ENCODE data around the gene ZFHX2. TPM values are rescaled to one million over a fixed set of nuclear protein-coding genes. Genes with fewer than 3 reads are reported as not detected.

The ZFHX2 gene
- polyA plus RNA-seq, 1 of the 3 experiments (the other 2 are of a cell fraction): 0.77 TPM

DNA sequence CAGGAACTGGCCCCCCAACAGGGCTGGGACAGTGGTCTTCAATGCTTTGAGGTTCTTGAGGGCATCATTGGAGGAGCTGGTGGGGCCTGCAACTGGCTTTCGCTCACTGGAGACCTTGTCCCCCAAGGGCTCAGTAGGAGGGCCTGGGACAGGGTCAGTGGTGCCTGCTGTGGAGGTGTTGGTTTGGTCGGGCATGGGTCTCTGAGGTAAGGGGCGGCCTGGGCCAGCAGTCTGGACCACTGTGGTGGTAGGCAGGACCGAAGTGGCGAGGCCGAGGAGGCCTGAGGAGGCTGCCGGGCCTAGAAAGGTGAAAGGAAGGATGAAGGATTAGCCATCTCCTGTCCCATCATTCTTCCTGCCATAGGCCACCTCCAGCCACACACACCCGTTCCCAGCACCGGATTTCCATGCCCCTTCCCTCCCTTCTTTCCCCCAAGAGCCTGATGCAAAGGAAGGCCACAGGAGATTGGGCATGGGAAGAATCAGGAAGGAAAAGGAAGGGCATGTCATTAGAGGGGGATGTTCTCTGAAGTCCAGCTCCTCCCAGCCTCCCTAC, 28.8 kb downstream of the ZFHX2 start:
- CTCF ChIA-PET: interaction anchor here (1.1 to 2.9 kb wide), 5 partner anchors 8 to 45 kb away, joined by 3 to 11 read pairs (median 7); no protein-coding TSS in a partner anchor

GRCh38 chr14:23521785-23522640, 29.6 kb downstream of the ZFHX2 start:
- Histone ChIP-seq H3K9me3 (no peaks in the 10 kb centered on the region), H3K9ac (no peak overlapping the region), H3K36me3 (replicated peaks in 1 of 2; ENCODE audit: control insufficient read depth in 1 of 2, insufficient read depth in 2 of 2, low read length in 1 of 2) (peaks cover 0 to 6% of the 10 kb centered on the region in 2 experiments), H4K20me1 (ENCODE audit: insufficient read depth) (no peaks in the 10 kb centered on the region), H3K79me2 (ENCODE audit: insufficient read depth) (no peaks in the 10 kb centered on the region), H3K9me2 (no peaks in the 10 kb centered on the region), H3K4me3 (ENCODE audit: low read depth in 2 of 2, low read length in 1 of 2) (no peak overlapping the region), H3F3A (replicated peaks; ENCODE audit: insufficient read depth) (no peaks in the 10 kb centered on the region), H3K27me3 (ENCODE audit: insufficient read depth) (no peaks in the 10 kb centered on the region), H3K4me1 (ENCODE audit: control insufficient read depth in 1 of 2, insufficient read depth in 2 of 2, low read depth in 1 of 2, low read length in 1 of 2) (no peaks in the 10 kb centered on the region), H3K4me2 (no peak overlapping the region), H3K27ac (ENCODE audit: low read depth in 2 of 2, low read length in 1 of 2) (no peak overlapping the region), H2AFZ (ENCODE audit: low read depth) (no peak overlapping the region)
- CTCF ChIA-PET: interaction anchor here (1.1 to 2.9 kb wide), 4 partner anchors 11 to 44 kb away, joined by 3 to 11 read pairs (median 8); no protein-coding TSS in a partner anchor
- 85% methylated on average over 11 of the region's 20 CpGs for WGBS (ENCODE audit: low lambda C conversion rate)
- TF ChIP-seq MEF2A (IDR thresholded peaks at IDR 0.05; ENCODE audit: borderline replicate concordance, low read depth) (no peak), JUND (IDR thresholded peaks at IDR 0.05) (no peak), TCF12 (IDR thresholded peaks at IDR 0.05) (no peak), MAX (IDR thresholded peaks at IDR 0.05; ENCODE audit: low read depth) (no peak), EP300 (IDR thresholded peaks at IDR 0.05; ENCODE audit: borderline replicate concordance in 1 of 2, low read depth in 1 of 2, low read length in 1 of 2) (no peak), FOXM1 (IDR thresholded peaks at IDR 0.05; ENCODE audit: low read depth) (no peak), FOSL2 (IDR thresholded peaks at IDR 0.05; ENCODE audit: borderline replicate concordance, low read depth) (no peak)
- POLR2A ChIA-PET: interaction anchor here (1.2 kb wide), 1 partner anchor 9 kb away, joined by 4 read pairs; no protein-coding TSS in a partner anchor
- DNase-seq: no peak

More for the DNA sequence above, 28.8 kb downstream of the ZFHX2 start:
- POLR2A ChIA-PET: interaction anchor here (1.2 kb wide), 1 partner anchor 9 kb away, joined by 4 read pairs; no protein-coding TSS in a partner anchor
- Histone ChIP-seq H3K4me2 (no peak overlapping the region), H3K4me1 (ENCODE audit: control insufficient read depth in 1 of 2, insufficient read depth in 2 of 2, low read depth in 1 of 2, low read length in 1 of 2) (no peaks in the 10 kb centered on the region), H3K4me3 (ENCODE audit: low read depth in 2 of 2, low read length in 1 of 2) (no peak overlapping the region), H4K20me1 (ENCODE audit: insufficient read depth) (no peaks in the 10 kb centered on the region), H3K9me2 (no peaks in the 10 kb centered on the region), H3K9ac (no peak overlapping the region), H3K36me3 (replicated peaks in 1 of 2; ENCODE audit: control insufficient read depth in 1 of 2, insufficient read depth in 2 of 2, low read length in 1 of 2) (peaks cover 0 to 6% of the 10 kb centered on the region in 2 experiments), H3K27me3 (ENCODE audit: insufficient read depth) (no peaks in the 10 kb centered on the region), H3K9me3 (no peaks in the 10 kb centered on the region), H3F3A (replicated peaks; ENCODE audit: insufficient read depth) (no peaks in the 10 kb centered on the region), H3K79me2 (ENCODE audit: insufficient read depth) (no peaks in the 10 kb centered on the region), H2AFZ (ENCODE audit: low read depth) (no peak overlapping the region), H3K27ac (ENCODE audit: low read depth in 2 of 2, low read length in 1 of 2) (no peak overlapping the region)
- no peak for DNase-seq
- no peak for TF ChIP-seq TEAD4 (IDR thresholded peaks at IDR 0.05; ENCODE audit: borderline replicate concordance, insufficient read depth)
- TF ChIP-seq, protein P1, sequence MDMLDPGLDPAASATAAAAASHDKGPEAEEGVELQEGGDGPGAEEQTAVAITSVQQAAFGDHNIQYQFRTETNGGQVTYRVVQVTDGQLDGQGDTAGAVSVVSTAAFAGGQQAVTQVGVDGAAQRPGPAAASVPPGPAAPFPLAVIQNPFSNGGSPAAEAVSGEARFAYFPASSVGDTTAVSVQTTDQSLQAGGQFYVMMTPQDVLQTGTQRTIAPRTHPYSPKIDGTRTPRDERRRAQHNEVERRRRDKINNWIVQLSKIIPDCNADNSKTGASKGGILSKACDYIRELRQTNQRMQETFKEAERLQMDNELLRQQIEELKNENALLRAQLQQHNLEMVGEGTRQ (IDR thresholded peaks at IDR 0.05; ENCODE audit: borderline replicate concordance, low read depth, low read length): no peak
- no peak for TF ChIP-seq FOSL2 (IDR thresholded peaks at IDR 0.05; ENCODE audit: borderline replicate concordance, low read depth)
- no peak for TF ChIP-seq EZH2phosphoT487 (IDR thresholded peaks at IDR 0.05; ENCODE audit: borderline replicate concordance, low read depth)
- no peak for TF ChIP-seq FOXJ3 (CRISPR knock-in tag; IDR thresholded peaks at IDR 0.05)
- no peak for TF ChIP-seq MAX (IDR thresholded peaks at IDR 0.05; ENCODE audit: low read depth)
- TF ChIP-seq EP300 (IDR thresholded peaks at IDR 0.05; ENCODE audit: borderline replicate concordance in 1 of 2, low read depth in 1 of 2, low read length in 1 of 2): no peak
- TF ChIP-seq, protein P2, sequence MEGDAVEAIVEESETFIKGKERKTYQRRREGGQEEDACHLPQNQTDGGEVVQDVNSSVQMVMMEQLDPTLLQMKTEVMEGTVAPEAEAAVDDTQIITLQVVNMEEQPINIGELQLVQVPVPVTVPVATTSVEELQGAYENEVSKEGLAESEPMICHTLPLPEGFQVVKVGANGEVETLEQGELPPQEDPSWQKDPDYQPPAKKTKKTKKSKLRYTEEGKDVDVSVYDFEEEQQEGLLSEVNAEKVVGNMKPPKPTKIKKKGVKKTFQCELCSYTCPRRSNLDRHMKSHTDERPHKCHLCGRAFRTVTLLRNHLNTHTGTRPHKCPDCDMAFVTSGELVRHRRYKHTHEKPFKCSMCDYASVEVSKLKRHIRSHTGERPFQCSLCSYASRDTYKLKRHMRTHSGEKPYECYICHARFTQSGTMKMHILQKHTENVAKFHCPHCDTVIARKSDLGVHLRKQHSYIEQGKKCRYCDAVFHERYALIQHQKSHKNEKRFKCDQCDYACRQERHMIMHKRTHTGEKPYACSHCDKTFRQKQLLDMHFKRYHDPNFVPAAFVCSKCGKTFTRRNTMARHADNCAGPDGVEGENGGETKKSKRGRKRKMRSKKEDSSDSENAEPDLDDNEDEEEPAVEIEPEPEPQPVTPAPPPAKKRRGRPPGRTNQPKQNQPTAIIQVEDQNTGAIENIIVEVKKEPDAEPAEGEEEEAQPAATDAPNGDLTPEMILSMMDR (IDR thresholded peaks at IDR 0.05): no peak
- TF ChIP-seq TCF12 (IDR thresholded peaks at IDR 0.05): no peak
- TF ChIP-seq MEF2A (IDR thresholded peaks at IDR 0.05; ENCODE audit: borderline replicate concordance, low read depth): no peak
- TF ChIP-seq CHD2 (IDR thresholded peaks at IDR 0.05; ENCODE audit: low read length, partially characterized antibody): no peak
- 79% methylated on average over 8 of the region's 9 CpGs for WGBS (ENCODE audit: low lambda C conversion rate)

Data from SK-N-SH (cell line).